Vagina (tissue), 2 donors: Measurements from ENCODE around the gene NAPSA. TPM values are rescaled to one million over a fixed set of nuclear protein-coding genes. Genes with fewer than 3 reads are reported as not detected.

Experiments
- DNase-seq, 2 donors: peaks; one replicate each; pipeline ENCODE4 v3.0.0-alpha.2; 2017; ENCODE audit errors: extremely low spot score in 2 of 2
- H3K27ac ChIP-seq: fragments of 200-600 bp; sonication (generic); one replicate; pipeline ENCODE4 v1.5.1; 2019
- H3K27me3 ChIP-seq: fragments of 200-600 bp; sonication (generic); one replicate; pipeline ENCODE4 v1.5.1; 2019
- H3K36me3 ChIP-seq, 2 donors: fragments of 200-600 bp; sonication (generic); one replicate each; pipeline ENCODE4 v1.5.1; 2017 to 2019
- H3K4me1 ChIP-seq: fragments of 200-600 bp; sonication (generic); one replicate; pipeline ENCODE4 v1.5.1; 2019
- H3K4me3 ChIP-seq, 2 donors: fragments of 200-600 bp; sonication (generic); 1 replicate in 1 of 2; 2 replicates in 1 of 2; pipeline ENCODE4 v1.5.1; 2016 to 2019
- H3K9me3 ChIP-seq: fragments of 200-600 bp; sonication (generic); one replicate; pipeline ENCODE4 v1.5.1; 2019
- POLR2A ChIP-seq, 2 donors: fragments of 450-650 bp; IDR thresholded peaks; one replicate each; pipeline ENCODE4 v1.6.1; 2017; ENCODE audit warnings: antibody characterized with exemption in 2 of 2, mild to moderate bottlenecking in 2 of 2, moderate library complexity in 2 of 2
- POLR2AphosphoS5 ChIP-seq, 2 donors: sonication (generic); formaldehyde crosslinking; IDR thresholded peaks; one replicate each; pipeline ENCODE4 v1.9.0; 2017; ENCODE audit warnings: antibody characterized with exemption in 2 of 2, mild to moderate bottlenecking in 2 of 2, low read depth in 1 of 2; ENCODE audit not compliant: insufficient read depth in 1 of 2
- intact Hi-C: fragments of 100-400 bp; cut with DNase I; formaldehyde crosslinking; loops from one replicate; pipeline ENCODE4 v1.15.1; 2023
- total RNA-seq: library from RNA; depleted of rRNA; stranded (reverse); fragments of >200 nt; gene quantifications from one replicate; pipeline ENCODE4 v1.2.3, GENCODE V29; 2016
- TF ChIP-seq, protein P1 (sequence below), 3 experiments: fragments of 450-650 bp in 2 of 3; fragments of 200-600 bp in 1 of 3; sonication (generic) in 1 of 3; IDR thresholded peaks; one replicate each; pipeline ENCODE4 v1.5.1; 2017 to 2019; ENCODE audit warnings: antibody characterized with exemption in 3 of 3, mild to moderate bottlenecking in 2 of 3, moderate library complexity in 2 of 3

NAPSA gene
- total RNA-seq, 1 donor from 2014 or later = 0.74 TPM

DNA sequence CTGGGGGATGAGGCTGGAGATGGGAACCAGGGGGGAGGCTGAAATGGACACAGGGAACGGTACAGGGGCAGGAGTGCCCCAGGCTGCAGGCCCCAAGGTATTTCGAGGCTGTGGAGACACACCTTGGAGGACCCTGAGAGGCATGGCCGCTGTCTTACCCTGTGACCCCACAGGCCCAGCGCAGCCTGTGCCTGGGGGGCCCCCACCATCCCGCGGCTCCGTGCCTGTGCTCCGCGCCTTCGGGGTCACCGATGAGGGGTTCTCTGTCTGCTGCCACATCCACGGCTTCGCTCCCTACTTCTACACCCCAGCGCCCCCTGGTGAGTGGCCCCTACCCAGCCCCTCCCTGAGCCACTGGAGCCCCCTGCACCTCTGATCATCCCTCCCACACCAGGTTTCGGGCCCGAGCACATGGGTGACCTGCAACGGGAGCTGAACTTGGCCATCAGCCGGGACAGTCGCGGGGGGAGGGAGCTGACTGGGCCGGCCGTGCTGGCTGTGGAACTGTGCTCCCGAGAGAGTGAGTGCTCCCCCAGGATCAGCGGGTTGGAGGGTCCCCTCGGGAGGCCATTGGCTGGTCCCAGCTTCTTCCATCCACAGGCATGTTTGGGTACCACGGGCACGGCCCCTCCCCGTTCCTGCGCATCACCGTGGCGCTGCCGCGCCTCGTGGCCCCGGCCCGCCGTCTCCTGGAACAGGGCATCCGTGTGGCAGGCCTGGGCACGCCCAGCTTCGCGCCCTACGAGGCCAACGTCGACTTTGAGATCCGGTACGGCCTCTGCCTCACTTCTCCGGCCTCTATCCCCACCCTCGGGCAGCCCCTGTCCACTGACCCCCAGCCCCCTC lies 36.4 kb upstream of the NAPSA start:
- DNase-seq = no peak
- no peaks in the 10 kb centered on the region for H3K27me3 ChIP-seq
- intact Hi-C loops = no loop called here
- H3K9me3 ChIP-seq = no peaks in the 10 kb centered on the region
- TF ChIP-seq, protein P1, sequence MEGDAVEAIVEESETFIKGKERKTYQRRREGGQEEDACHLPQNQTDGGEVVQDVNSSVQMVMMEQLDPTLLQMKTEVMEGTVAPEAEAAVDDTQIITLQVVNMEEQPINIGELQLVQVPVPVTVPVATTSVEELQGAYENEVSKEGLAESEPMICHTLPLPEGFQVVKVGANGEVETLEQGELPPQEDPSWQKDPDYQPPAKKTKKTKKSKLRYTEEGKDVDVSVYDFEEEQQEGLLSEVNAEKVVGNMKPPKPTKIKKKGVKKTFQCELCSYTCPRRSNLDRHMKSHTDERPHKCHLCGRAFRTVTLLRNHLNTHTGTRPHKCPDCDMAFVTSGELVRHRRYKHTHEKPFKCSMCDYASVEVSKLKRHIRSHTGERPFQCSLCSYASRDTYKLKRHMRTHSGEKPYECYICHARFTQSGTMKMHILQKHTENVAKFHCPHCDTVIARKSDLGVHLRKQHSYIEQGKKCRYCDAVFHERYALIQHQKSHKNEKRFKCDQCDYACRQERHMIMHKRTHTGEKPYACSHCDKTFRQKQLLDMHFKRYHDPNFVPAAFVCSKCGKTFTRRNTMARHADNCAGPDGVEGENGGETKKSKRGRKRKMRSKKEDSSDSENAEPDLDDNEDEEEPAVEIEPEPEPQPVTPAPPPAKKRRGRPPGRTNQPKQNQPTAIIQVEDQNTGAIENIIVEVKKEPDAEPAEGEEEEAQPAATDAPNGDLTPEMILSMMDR (IDR thresholded peaks at IDR 0.05) = no peak
- TF ChIP-seq POLR2AphosphoS5 (IDR thresholded peaks at IDR 0.05; ENCODE audit: insufficient read depth in 1 of 2, low read depth in 1 of 2) (no peak), POLR2A (IDR thresholded peaks at IDR 0.05) (no peak)
- H3K36me3 ChIP-seq = peaks cover 0 to 7% of the 10 kb centered on the region in 2 donors
- no peaks in the 10 kb centered on the region for H3K4me1 ChIP-seq
- H3K4me3 ChIP-seq = no peak overlapping the region
- no peak overlapping the region for H3K27ac ChIP-seq

DNA sequence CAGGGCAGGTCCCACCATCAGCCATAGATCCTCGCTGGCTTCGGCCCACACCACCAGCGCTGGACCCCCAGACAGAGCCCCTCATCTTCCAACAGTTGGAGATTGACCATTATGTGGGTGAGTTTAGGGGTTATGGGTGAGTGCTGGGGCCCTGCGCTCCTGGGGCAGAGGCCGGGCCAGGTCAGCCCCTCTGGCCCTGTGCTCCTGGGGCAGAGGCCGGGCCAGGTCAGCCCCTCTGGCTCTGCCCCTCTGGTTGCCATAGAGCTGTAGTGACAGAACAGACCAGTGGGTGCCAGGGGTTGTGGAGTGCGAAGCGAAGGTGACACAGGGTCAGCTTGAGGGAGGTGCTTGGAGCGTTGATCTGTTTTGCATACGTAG lies 33.9 kb upstream of the NAPSA start:
- TF ChIP-seq POLR2AphosphoS5 (IDR thresholded peaks at IDR 0.05; ENCODE audit: insufficient read depth in 1 of 2, low read depth in 1 of 2) (no peak), POLR2A (IDR thresholded peaks at IDR 0.05) (no peak)
- TF ChIP-seq, protein P1 (IDR thresholded peaks at IDR 0.05) = no peak
- H3K27ac ChIP-seq = no peak overlapping the region
- H3K27me3 ChIP-seq = no peaks in the 10 kb centered on the region
- H3K4me1 ChIP-seq = no peaks in the 10 kb centered on the region
- no peaks in the 10 kb centered on the region for H3K9me3 ChIP-seq
- intact Hi-C loops = no loop called here
- no peak for DNase-seq
- H3K4me3 ChIP-seq = no peak overlapping the region
- peaks cover 0 to 7% of the 10 kb centered on the region in 2 donors for H3K36me3 ChIP-seq

DNA sequence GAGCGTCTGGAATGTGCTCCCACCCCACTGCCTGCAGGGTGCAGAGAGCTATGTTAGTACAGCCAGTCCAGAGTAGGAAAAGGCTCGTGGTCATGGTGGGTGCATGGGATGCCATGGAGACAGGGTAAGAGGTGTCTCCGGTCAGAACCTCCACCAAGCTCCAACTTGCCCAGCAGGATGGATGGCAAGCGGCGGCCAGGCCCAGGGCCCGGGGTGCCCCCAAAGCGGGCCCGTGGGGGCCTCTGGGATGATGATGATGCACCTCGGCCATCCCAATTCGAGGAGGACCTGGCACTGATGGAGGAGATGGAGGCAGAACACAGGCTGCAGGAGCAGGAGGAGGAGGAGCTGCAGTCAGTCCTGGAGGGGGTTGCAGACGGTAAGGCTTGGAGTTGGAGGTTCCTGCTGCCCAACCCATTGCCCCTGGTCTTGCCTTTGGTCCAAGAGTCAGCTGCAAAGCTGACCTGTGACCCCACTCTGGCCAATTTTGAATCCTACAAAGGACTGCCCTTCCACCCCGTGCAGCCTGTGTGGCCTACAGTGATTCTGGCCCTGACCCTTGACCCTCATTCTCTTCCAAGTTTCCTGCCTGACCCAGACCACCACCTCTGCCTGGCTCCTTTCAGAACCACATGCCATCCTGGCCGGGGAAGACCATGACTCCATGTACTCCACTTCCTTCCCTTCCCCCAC lies 33.4 kb upstream of the NAPSA start:
- H3K9me3 ChIP-seq = no peaks in the 10 kb centered on the region
- no peak for DNase-seq
- no peaks in the 10 kb centered on the region for H3K27me3 ChIP-seq
- H3K36me3 ChIP-seq = peaks cover 0 to 7% of the 10 kb centered on the region in 2 donors
- intact Hi-C loops = no loop called here
- TF ChIP-seq POLR2AphosphoS5 (IDR thresholded peaks at IDR 0.05; ENCODE audit: insufficient read depth in 1 of 2, low read depth in 1 of 2) (no peak), POLR2A (IDR thresholded peaks at IDR 0.05) (no peak)
- TF ChIP-seq, protein P1 (IDR thresholded peaks at IDR 0.05) = no peak
- no peak overlapping the region for H3K4me3 ChIP-seq
- no peak overlapping the region for H3K27ac ChIP-seq
- H3K4me1 ChIP-seq = no peaks in the 10 kb centered on the region

DNA sequence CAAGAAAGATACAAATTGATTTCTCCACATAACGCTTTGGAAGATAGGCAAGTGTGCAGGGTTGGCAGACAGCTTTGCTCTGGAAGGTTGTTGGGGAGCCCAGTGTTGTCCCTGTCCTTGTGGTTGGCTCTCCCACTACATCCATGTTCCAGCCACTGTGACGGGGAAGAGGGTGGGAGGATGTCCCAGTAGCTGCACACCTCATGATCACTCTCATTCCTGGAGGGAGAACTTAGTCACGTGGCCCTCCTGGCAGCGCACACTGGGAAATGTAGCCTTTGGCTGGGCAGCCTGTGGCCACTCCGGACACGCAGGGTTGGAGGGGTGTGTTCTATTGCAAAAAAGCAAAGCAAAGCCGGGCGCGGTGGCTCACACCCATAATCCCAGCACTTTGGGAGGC lies 28.6 kb upstream of the NAPSA start:
- Histone ChIP-seq H3K9me3 (no peaks in the 10 kb centered on the region), H3K27ac (no peak overlapping the region), H3K27me3 (no peaks in the 10 kb centered on the region), H3K4me3 (no peak overlapping the region), H3K4me1 (no peaks in the 10 kb centered on the region), H3K36me3 (no peaks in the 10 kb centered on the region)
- no peak for DNase-seq
- intact Hi-C loops = no loop called here
- TF ChIP-seq POLR2AphosphoS5 (IDR thresholded peaks at IDR 0.05; ENCODE audit: insufficient read depth in 1 of 2, low read depth in 1 of 2) = no peak
- TF ChIP-seq, protein P1 (IDR thresholded peaks at IDR 0.05) = no peak
- TF ChIP-seq POLR2A (IDR thresholded peaks at IDR 0.05) = no peak

DNA sequence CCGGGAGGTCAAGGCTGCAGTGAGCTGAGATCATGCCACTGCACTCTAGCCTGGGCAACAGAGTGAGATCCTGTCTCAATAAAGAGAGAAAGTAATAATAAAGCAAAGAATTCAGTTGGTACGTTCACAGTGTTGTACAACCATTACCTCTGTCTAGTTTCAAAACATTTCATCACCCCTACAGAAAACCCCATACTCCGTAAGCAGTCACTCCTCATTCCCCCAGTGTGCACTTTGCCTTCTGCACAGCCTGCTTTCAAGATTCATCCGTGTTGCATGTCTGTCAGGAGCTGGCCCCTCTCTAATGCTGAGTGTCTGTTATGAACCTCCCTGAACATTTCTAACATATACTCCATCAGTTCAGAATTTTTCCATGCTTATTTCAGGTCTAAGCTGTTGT lies 28.1 kb upstream of the NAPSA start:
- DNase-seq = no peak
- Histone ChIP-seq H3K4me3 (no peak overlapping the region), H3K9me3 (no peaks in the 10 kb centered on the region), H3K27ac (no peak overlapping the region), H3K4me1 (no peaks in the 10 kb centered on the region), H3K36me3 (no peaks in the 10 kb centered on the region), H3K27me3 (no peaks in the 10 kb centered on the region)
- intact Hi-C loops = no loop called here
- TF ChIP-seq, protein P1 (IDR thresholded peaks at IDR 0.05) = no peak
- TF ChIP-seq POLR2A (IDR thresholded peaks at IDR 0.05) = no peak
- TF ChIP-seq POLR2AphosphoS5 (IDR thresholded peaks at IDR 0.05; ENCODE audit: insufficient read depth in 1 of 2, low read depth in 1 of 2) = no peak
